Astrocyte (in vitro differentiated cells and primary cell): ENCODE results near the gene FSTL3. TPM values are rescaled to one million over a fixed set of nuclear protein-coding genes. Genes with fewer than 3 reads are reported as not detected.
"Not testable (repeated sequence)": the region's sequence is repeated elsewhere in the genome, so short reads cannot be mapped to it uniquely, and the experiment has no call there.

Experiments used
- DNase-seq: peaks from one replicate; pipeline ENCODE4 v3.0.0-alpha.2; 2010; ENCODE audit warnings: low read depth
- FAIRE-seq: peaks from 2 replicates; lab custom pipeline; 2011; peaks lifted over from hg19 to GRCh38; lab: Jason Lieb, UNC
- H2AFZ ChIP-seq: 2 replicates; pipeline ENCODE4 v1.6.0; 2012; ENCODE audit warnings: low read depth, low read length, inconsistent platforms
- H3K27ac ChIP-seq: 2 replicates; pipeline ENCODE4 v1.5.1; 2011; ENCODE audit warnings: low read depth, low read length, inconsistent platforms
- H3K27me3 ChIP-seq: 2 replicates; pipeline ENCODE4 v1.6.0; 2011; ENCODE audit warnings: low read length, inconsistent platforms; ENCODE audit not compliant: insufficient read depth
- H3K36me3 ChIP-seq: 2 replicates; pipeline ENCODE4 v1.5.1; 2011; ENCODE audit warnings: low read length, inconsistent platforms; ENCODE audit not compliant: insufficient read depth
- H3K4me1 ChIP-seq: 2 replicates; pipeline ENCODE4 v1.5.1; 2011; ENCODE audit warnings: low read length, inconsistent platforms; ENCODE audit not compliant: insufficient read depth
- H3K4me2 ChIP-seq: 2 replicates; pipeline ENCODE4 v1.6.0; 2012; ENCODE audit warnings: low read length, inconsistent platforms
- H3K4me3 ChIP-seq: 2 replicates; pipeline ENCODE4 v1.5.1; 2011; ENCODE audit warnings: low read depth, mild to moderate bottlenecking, low read length, inconsistent platforms; ENCODE audit not compliant: insufficient read depth
- H3K79me2 ChIP-seq: 2 replicates; pipeline ENCODE4 v1.6.0; 2012; ENCODE audit warnings: mild to moderate bottlenecking, low read length, inconsistent platforms; ENCODE audit not compliant: insufficient read depth
- H3K9ac ChIP-seq: 2 replicates; pipeline ENCODE4 v1.6.0; 2012; ENCODE audit warnings: mild to moderate bottlenecking, low read length, inconsistent platforms
- H3K9me3 ChIP-seq: 2 replicates; pipeline ENCODE4 v1.5.1; 2012; ENCODE audit warnings: low read depth, mild to moderate bottlenecking, low read length, inconsistent platforms; ENCODE audit not compliant: insufficient read depth
- H4K20me1 ChIP-seq: 2 replicates; pipeline ENCODE4 v1.6.0; 2012; ENCODE audit warnings: low read length, inconsistent platforms; ENCODE audit not compliant: insufficient read depth
- H3K27ac Mint-ChIP-seq: one replicate; pipeline ENCODE4 v1.8.0; 2021; ENCODE audit warnings: mild to moderate bottlenecking, mixed read lengths; ENCODE audit not compliant: unreplicated experiment
- H3K27me3 Mint-ChIP-seq: one replicate; pipeline ENCODE4 v1.8.0; 2021; ENCODE audit warnings: low read depth, mixed read lengths; ENCODE audit not compliant: unreplicated experiment
- H3K36me3 Mint-ChIP-seq: one replicate; pipeline ENCODE4 v1.8.0; 2021; ENCODE audit warnings: low read depth, mixed read lengths; ENCODE audit not compliant: unreplicated experiment
- H3K4me1 Mint-ChIP-seq: one replicate; pipeline ENCODE4 v1.8.0; 2021; ENCODE audit warnings: low read depth, mixed read lengths; ENCODE audit not compliant: unreplicated experiment
- H3K4me3 Mint-ChIP-seq: one replicate; pipeline ENCODE4 v1.8.0; 2021; ENCODE audit warnings: mild to moderate bottlenecking, moderate library complexity, mixed read lengths; ENCODE audit not compliant: unreplicated experiment
- H3K9me3 Mint-ChIP-seq: one replicate; pipeline ENCODE4 v1.8.0; 2021; ENCODE audit warnings: mild to moderate bottlenecking, mixed read lengths; ENCODE audit not compliant: unreplicated experiment
- EZH2 ChIP-seq: IDR thresholded peaks from 2 replicates; pipeline ENCODE4 v1.6.1; 2012; ENCODE audit warnings: mild to moderate bottlenecking, low read length, inconsistent platforms; ENCODE audit not compliant: insufficient read depth
- total RNA-seq: library from RNA; stranded (reverse); gene quantifications from 2 replicates; pipeline ENCODE4 v1.2.1, GENCODE V29; 2021
- TF ChIP-seq, protein P1 (sequence below): IDR thresholded peaks from 2 replicates; pipeline ENCODE4 v1.5.1; 2011; ENCODE audit warnings: low read depth, mild to moderate bottlenecking, inconsistent platforms, low read length, moderate library complexity; ENCODE audit not compliant: insufficient read depth

Gene FSTL3
- total RNA-seq, 1 donor from 2014 or later = 72.0 TPM

DNA sequence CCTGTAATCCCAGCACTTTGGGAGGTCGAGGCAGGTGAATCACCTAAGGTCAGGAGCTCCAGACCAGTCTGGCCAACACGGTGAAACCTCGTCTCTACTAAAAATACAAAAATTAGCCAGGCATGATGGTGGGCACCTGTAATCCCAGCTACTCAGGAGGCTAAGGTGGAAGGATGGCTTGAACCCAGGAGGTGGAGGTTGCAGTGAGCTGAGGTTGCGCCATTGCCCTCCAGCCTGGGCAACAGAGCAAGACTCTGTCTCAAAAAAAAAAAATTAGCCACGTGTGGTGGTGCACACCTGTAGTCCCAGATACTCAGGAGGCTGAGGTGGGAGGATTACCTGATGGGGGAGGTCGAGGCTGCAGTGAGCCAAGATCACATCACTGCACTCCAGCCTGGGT is 26.7 kb downstream of the FSTL3 start:
- not testable (repeated sequence) for H3K9me3 Mint-ChIP-seq, H3K4me1 ChIP-seq, H4K20me1 ChIP-seq, H3K36me3 Mint-ChIP-seq, H3K27me3 ChIP-seq, H3K79me2 ChIP-seq, H3K9ac ChIP-seq, H3K9me3 ChIP-seq, FAIRE-seq, H2AFZ ChIP-seq, H3K36me3 ChIP-seq, H3K4me3 ChIP-seq, H3K27ac ChIP-seq, H3K27ac Mint-ChIP-seq, H3K4me2 ChIP-seq, H3K4me1 Mint-ChIP-seq, DNase-seq
- Mint-ChIP-seq H3K27me3 (peaks cover 11% of the 10 kb centered on the region), H3K4me3 (peak overlapping the region; percentile 62)

DNA sequence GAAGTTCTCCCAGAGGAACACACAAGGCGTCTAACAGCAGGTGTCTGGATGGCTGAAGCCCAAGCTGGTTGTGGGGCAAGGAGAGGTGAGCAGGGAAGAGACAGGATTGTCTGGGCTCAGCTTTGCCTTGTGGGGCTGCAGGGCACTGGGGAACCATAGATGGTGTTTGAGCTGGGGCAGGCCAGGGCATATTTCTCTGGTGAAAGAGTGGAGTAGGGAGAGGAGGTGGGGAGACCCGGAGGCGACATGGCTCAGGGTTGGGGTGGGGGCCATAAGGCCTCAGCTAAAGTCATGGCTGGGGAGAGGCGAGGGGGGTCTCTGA is 27.1 kb downstream of the FSTL3 start:
- no peak for FAIRE-seq
- H3K27ac Mint-ChIP-seq = peak overlapping the region; percentile 41
- no peaks in the 10 kb centered on the region for H3K36me3 Mint-ChIP-seq

GRCh38 chr19:703651-704446 is 27.7 kb downstream of the FSTL3 start:
- no peak for DNase-seq
- no peak overlapping the region for H3K27ac Mint-ChIP-seq
- H3K4me2 ChIP-seq = no peak overlapping the region
- TF ChIP-seq, protein P1, sequence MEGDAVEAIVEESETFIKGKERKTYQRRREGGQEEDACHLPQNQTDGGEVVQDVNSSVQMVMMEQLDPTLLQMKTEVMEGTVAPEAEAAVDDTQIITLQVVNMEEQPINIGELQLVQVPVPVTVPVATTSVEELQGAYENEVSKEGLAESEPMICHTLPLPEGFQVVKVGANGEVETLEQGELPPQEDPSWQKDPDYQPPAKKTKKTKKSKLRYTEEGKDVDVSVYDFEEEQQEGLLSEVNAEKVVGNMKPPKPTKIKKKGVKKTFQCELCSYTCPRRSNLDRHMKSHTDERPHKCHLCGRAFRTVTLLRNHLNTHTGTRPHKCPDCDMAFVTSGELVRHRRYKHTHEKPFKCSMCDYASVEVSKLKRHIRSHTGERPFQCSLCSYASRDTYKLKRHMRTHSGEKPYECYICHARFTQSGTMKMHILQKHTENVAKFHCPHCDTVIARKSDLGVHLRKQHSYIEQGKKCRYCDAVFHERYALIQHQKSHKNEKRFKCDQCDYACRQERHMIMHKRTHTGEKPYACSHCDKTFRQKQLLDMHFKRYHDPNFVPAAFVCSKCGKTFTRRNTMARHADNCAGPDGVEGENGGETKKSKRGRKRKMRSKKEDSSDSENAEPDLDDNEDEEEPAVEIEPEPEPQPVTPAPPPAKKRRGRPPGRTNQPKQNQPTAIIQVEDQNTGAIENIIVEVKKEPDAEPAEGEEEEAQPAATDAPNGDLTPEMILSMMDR = no peak
- TF ChIP-seq EZH2 = no peak
- H3K27me3 ChIP-seq = peaks cover 5% of the 10 kb centered on the region
- H4K20me1 ChIP-seq = no peaks in the 10 kb centered on the region
- H3K9ac ChIP-seq = no peak overlapping the region
- H3K79me2 ChIP-seq = no peaks in the 10 kb centered on the region
- no peak overlapping the region for H3K4me3 Mint-ChIP-seq
- no peak overlapping the region for H3K4me3 ChIP-seq
- no peaks in the 10 kb centered on the region for H3K4me1 Mint-ChIP-seq
- H3K9me3 ChIP-seq = no peaks in the 10 kb centered on the region
- peak overlapping the region; percentile 63 for H2AFZ ChIP-seq
- peaks cover 12% of the 10 kb centered on the region for H3K27me3 Mint-ChIP-seq
- H3K36me3 Mint-ChIP-seq = no peaks in the 10 kb centered on the region
- FAIRE-seq = no peak
- H3K9me3 Mint-ChIP-seq = no peaks in the 10 kb centered on the region
- no peak overlapping the region for H3K27ac ChIP-seq
- no peaks in the 10 kb centered on the region for H3K4me1 ChIP-seq
- no peaks in the 10 kb centered on the region for H3K36me3 ChIP-seq

More for the DNA sequence above, 27.1 kb downstream of the FSTL3 start:
- Histone ChIP-seq H3K27me3 (peaks cover 5% of the 10 kb centered on the region), H2AFZ (no peak overlapping the region), H3K9ac (no peak overlapping the region), H3K4me3 (no peak overlapping the region), H3K79me2 (no peaks in the 10 kb centered on the region), H3K4me2 (no peak overlapping the region), H3K36me3 (no peaks in the 10 kb centered on the region), H3K4me1 (no peaks in the 10 kb centered on the region), H3K27ac (no peak overlapping the region), H4K20me1 (no peaks in the 10 kb centered on the region), H3K9me3 (no peaks in the 10 kb centered on the region)
- Mint-ChIP-seq H3K4me3 (no peak overlapping the region), H3K27me3 (peaks cover 12% of the 10 kb centered on the region), H3K4me1 (no peaks in the 10 kb centered on the region), H3K9me3 (no peaks in the 10 kb centered on the region)
- TF ChIP-seq EZH2 = no peak
- TF ChIP-seq, protein P1 = no peak
- no peak for DNase-seq
